ENCODE data around the gene TESMIN. TPM values are rescaled to one million over a fixed set of nuclear protein-coding genes. Genes with fewer than 3 reads are reported as not detected.

TESMIN gene
- total RNA-seq, 1 donor from 2014 or later: not detected

DNA sequence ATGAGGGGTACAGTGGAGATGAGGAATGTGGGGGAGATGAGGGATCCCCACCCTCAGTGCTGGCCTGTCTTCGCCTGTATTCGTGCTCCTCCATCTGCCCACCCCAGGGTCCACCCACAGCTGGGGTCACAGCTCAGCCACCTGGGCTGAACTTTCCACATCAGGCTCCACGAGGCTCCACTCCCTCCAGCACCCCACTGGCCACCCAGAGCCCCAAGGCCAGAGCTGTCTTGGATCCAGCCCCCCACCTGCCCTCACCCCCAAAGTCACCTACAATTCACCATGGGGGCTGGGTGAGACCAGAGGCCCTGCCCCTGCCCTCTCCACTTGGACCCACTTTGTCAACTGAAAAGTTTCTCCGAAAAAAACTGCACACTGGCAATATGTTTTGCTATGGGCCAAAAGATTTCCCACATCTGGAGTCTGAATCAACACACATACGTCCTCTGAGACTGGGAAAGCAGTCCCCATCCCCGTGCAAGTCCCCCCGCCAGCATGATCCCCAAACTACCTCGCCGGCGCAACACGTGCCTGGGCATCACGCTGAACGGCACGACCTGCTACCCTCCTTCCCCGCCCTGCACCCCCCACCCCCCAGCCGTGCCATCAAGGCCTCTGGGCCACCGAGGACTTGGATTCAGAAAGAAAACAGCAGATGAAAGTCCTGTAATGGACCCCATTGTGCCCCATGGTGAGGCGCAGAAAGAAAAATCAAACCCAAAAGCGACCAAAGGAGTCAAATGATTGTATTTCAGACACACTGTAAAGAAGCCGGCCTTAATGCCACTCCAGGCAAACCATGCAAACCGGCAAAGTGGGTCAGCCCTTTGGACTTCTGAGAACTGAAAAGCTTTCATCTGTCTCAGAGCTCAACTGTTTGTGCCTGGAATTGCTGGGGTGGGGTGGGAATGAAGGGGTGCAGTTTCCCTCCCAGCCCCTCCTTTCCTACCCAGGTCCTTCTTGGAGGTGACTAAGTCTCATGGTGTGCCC is 83.5 kb downstream of the TESMIN start:
- Histone ChIP-seq H3K4me3 (no peak overlapping the region), H3K4me1 (no peaks in the 10 kb centered on the region), H3K9me3 (peaks cover 0 to 4% of the 10 kb centered on the region in 2 donors), H3K27ac (no peak overlapping the region), H3K27me3 (no peaks in the 10 kb centered on the region), H3K36me3 (no peaks in the 10 kb centered on the region)
- no peak for TF ChIP-seq CTCF (IDR thresholded peaks at IDR 0.05)
- intact Hi-C loops (cut with DNase I): no loop called here
- no peak for DNase-seq (ENCODE audit: low spot score in 2 of 2)

- no peaks in the 10 kb centered on the region for H3K36me3 ChIP-seq
- H3K9me3 ChIP-seq: peaks cover 0 to 4% of the 10 kb centered on the region in 2 donors
- no peaks in the 10 kb centered on the region for H3K27me3 ChIP-seq
- no peak for TF ChIP-seq CTCF (IDR thresholded peaks at IDR 0.05)
- H3K4me1 ChIP-seq: no peaks in the 10 kb centered on the region
- intact Hi-C loops (cut with DNase I): no loop called here
- H3K27ac ChIP-seq: no peak overlapping the region
- H3K4me3 ChIP-seq: no peak overlapping the region
- no peak for DNase-seq (ENCODE audit: low spot score in 2 of 2)
Measured at GRCh38 chr11:68666849-68667248, 84.5 kb downstream of the TESMIN start.

- no peak overlapping the region for H3K4me3 ChIP-seq
- H3K27ac ChIP-seq: no peak overlapping the region
- no peaks in the 10 kb centered on the region for H3K4me1 ChIP-seq
- H3K36me3 ChIP-seq: no peaks in the 10 kb centered on the region
- no peak for TF ChIP-seq CTCF (IDR thresholded peaks at IDR 0.05)
- DNase-seq (ENCODE audit: low spot score in 2 of 2): no peak
- no peaks in the 10 kb centered on the region for H3K27me3 ChIP-seq
- no peaks in the 10 kb centered on the region for H3K9me3 ChIP-seq
- intact Hi-C loops (cut with DNase I): no loop called here
Measured at GRCh38 chr11:68665436-68665835, 85.9 kb downstream of the TESMIN start.

DNA sequence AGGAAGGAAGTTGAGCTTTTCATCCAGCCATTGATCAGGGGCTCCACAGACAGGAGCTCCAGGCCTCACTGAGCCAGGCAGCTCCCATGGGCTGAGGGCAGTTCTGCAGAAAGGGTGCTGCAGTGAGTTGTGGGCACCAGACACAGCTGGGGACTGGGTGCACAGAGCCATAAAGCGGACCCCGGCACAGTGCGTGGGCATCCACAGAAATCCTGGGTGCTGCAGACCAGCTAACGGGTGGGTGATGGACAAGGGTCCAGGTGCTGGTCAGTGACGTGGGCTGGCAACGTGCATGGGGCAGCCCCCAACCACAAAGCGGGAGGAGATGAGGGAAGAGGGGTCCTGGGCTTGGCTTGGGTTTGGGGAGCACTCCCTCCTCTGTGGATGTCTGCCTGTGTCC is 86.4 kb downstream of the TESMIN start:
- no peaks in the 10 kb centered on the region for H3K9me3 ChIP-seq
- H3K27me3 ChIP-seq: no peaks in the 10 kb centered on the region
- no peak overlapping the region for H3K27ac ChIP-seq
- no peaks in the 10 kb centered on the region for H3K4me1 ChIP-seq
- intact Hi-C loops (cut with DNase I): no loop called here
- no peak for TF ChIP-seq CTCF (IDR thresholded peaks at IDR 0.05)
- no peaks in the 10 kb centered on the region for H3K36me3 ChIP-seq
- no peak for DNase-seq (ENCODE audit: low spot score in 2 of 2)
- H3K4me3 ChIP-seq: no peak overlapping the region

DNA sequence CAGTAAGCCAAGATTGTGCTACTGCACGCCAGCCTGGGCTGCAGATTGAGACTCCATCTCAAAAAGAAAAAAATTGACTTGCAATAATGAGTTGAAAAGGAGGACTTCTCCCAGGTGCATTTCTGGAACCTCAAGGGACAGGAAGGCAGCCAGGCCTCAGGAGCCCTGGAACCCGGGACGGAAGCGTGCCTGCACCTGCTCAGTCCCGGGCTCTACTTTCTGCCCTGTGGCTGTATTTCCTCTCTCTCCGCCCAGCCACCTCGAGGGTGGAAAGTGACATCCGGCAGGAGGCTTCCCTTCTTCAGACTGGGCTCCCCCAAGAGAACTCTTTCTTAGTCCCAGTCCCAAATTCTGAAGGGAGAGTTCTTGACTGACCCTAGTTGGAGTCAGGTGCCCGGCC is 87.2 kb downstream of the TESMIN start:
- no peak for DNase-seq (ENCODE audit: low spot score in 2 of 2)
- intact Hi-C loops (cut with DNase I): no loop called here
- no peak for TF ChIP-seq CTCF (IDR thresholded peaks at IDR 0.05)
- H3K36me3 ChIP-seq: no peaks in the 10 kb centered on the region
- no peak overlapping the region for H3K27ac ChIP-seq
- no peak overlapping the region for H3K4me3 ChIP-seq
- H3K9me3 ChIP-seq: no peaks in the 10 kb centered on the region
- no peaks in the 10 kb centered on the region for H3K27me3 ChIP-seq
- H3K4me1 ChIP-seq: no peaks in the 10 kb centered on the region

All from ascending aorta (tissue), 2 donors.